HFF-Myc (cell line): ENCODE data around the gene ZNF155.

Experiments used
- DNase-seq: peaks from one replicate; pipeline ENCODE4 v3.0.0-alpha.2; 2011; ENCODE audit warnings: low read depth; ENCODE audit errors: extremely low read depth
- H3K4me3 ChIP-seq: replicated peaks from 2 replicates; pipeline ENCODE4 v1.5.1; 2011; ENCODE audit warnings: low read depth, mild to moderate bottlenecking, control low read depth, low read length
- CTCF ChIP-seq: IDR thresholded peaks from 2 replicates; pipeline ENCODE4 v1.5.1; 2012; ENCODE audit warnings: mild to moderate bottlenecking, low read depth, low read length, control low read depth; ENCODE audit errors: missing control alignments

Gene ZNF155

GRCh38 chr19:44005973-44006372 lies 22.0 kb downstream of the ZNF155 start:
- no peak for TF ChIP-seq CTCF
- no peak for DNase-seq
- H3K4me3 ChIP-seq: no peak overlapping the region

GRCh38 chr19:44007473-44007872 lies 23.5 kb downstream of the ZNF155 start:
- DNase-seq: no peak
- H3K4me3 ChIP-seq: no peak overlapping the region
- no peak for TF ChIP-seq CTCF

DNA sequence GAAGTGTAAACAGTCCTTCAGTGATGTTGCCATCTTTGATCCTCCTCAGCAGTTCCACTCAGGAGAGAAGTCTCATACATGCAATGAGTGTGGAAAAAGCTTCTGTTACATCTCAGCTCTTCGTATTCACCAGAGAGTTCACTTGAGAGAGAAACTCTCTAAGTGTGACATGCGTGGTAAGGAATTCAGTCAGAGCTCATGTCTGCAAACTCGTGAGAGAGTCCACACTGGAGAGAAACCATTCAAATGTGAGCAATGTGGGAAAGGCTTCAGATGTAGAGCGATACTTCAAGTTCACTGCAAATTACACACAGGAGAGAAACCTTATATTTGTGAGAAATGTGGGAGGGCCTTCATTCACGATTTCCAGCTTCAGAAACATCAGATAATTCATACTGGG lies 26.5 kb downstream of the ZNF155 start:
- TF ChIP-seq CTCF: no peak
- H3K4me3 ChIP-seq: no peak overlapping the region

GRCh38 chr19:44019498-44019897 lies 35.5 kb downstream of the ZNF155 start:
- no peak for TF ChIP-seq CTCF
- DNase-seq: no peak
- no peak overlapping the region for H3K4me3 ChIP-seq

More for the DNA sequence above, 26.5 kb downstream of the ZNF155 start:
- no peak for DNase-seq

DNA sequence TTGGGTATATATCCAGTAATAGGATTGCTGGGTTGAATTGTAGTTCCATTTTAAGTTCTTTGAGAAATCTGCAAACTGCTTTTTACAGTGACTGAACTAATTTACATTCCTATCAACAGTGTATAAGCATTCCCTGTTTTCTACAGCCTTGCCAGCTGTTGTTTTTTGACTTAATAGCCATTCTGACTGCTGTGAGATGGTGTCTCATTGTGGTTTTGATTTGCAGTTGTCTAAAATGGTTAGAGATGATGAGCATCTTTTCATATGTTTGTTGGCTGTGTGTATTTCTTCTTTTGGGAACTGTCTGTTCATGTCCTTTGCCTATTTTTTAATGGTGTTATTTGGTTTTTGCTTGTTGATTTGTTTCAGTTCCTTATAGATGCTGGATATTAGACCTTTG lies 37.2 kb downstream of the ZNF155 start:
- DNase-seq: no peak
- TF ChIP-seq CTCF: no peak
- H3K4me3 ChIP-seq: no peak overlapping the region

DNA sequence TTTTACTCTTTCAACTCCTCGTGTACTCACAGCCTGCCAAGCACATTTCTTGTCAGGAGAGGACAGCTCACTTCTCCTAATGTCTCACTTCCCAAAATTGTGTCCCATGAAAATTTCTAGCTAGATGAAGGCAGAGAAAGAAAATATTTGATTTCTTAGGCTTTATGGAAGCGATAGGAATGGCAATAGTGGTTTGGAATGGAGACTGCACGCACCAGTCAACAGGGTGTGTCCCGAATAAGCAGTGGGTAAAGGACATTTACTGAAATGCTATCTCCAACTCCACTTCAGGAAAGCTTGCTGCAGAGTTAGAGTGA lies 40.9 kb downstream of the ZNF155 start:
- no peak for TF ChIP-seq CTCF
- DNase-seq: no peak
- peak overlapping the region; percentile 75 for H3K4me3 ChIP-seq

DNA sequence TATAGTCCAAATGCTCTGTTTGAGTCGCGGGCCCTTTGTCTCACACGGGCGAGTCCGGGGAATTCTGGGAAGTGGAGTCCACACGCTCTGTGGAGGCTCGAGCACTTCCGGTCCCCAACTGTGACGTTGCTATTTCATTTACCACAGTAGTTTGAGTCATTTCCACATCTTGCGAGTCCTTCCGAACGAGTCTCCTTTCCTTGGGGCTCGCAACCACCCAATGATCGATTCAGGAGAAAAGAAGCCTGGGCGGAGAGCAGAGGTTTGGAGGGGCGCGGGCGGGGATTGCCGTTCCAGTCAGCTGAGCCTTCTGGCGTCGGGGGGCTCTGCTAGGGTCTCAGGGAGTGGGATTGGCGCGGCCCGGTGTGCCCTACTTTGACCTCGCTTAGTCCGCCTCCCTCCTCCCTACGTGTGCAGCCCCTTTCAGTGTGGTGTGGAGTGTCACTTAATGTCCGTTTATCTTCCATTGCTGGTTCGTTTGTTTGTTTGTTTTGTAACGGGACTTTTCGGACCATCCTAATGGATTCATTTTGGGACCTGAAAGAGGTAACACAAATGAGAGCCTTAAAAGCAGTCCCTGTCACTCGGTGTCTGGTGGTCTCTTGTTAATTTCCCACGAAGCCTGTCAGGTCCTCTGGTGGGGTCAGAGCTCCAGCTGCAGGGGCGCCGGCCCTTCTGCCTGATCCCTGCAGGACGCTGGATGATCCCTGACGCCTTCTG lies 41.4 kb downstream of the ZNF155 start, which contains the start of gene ZNF222:
Gene ZNF222, plus strand, starts transcription at position 163 of the 720 bp plus-strand sequence. Its CDS starts 58 bp downstream, at position 221.
- DNase-seq: peak; percentile 79
- TF ChIP-seq CTCF: no peak
- H3K4me3 ChIP-seq: peak within 1 kb of the TSS; percentile 75
